ENCODE data around the gene KLK6.

The KLK6 gene

DNA sequence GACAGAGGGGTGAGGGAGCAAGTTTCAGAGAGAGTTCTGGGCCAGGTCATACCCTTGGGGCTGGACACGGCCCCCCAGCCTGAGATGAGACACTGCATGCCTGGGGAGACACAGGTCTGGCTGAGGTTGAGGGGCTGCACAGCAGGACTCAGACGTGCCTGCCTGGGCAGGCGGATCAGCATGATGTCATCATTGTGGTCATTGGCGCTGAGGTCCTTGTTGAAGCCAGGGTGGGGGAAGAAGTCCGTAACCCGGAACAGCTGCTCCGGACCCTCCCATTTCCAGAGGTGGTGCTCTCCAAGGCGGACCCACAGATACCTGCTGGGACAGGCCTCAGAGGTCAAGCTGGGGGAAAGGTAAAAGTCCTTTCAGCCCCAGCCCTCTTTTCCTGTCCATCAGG is 37.0 kb upstream of the KLK6 start:
- H3F3A ChIP-seq (ENCODE audit: insufficient read depth): no peaks in the 10 kb centered on the region
- no peak for TF ChIP-seq CTCF (IDR thresholded peaks at IDR 0.05; ENCODE audit: insufficient read depth, low read length, poor library complexity, severe bottlenecking)
- TF ChIP-seq EZH2phosphoT487 (conservative IDR thresholded peaks at IDR 0.05; ENCODE audit: low read length): no peak

DNA sequence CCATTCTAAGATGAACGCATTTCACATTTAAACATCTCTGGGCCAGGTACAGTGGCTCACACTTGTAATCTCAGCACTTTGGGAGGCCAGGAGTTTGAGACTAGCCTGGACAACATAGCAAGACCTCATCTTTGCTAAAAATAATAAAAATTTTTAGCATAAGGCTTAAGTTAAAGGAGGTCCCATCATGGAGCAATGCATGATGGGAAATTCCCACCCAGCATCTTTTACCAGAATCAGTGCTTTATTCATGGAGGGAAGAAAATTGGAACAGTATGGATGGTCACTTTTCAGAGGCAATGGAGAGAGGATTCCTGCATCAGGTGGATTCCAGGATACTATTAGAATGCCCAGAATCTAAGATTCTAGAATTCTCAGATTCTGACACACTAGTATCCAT is 35.9 kb upstream of the KLK6 start:
- H3K79me2 ChIP-seq (ENCODE audit: insufficient read depth, low read length): no peaks in the 10 kb centered on the region
- H2AFZ ChIP-seq (ENCODE audit: low read depth, low read length, severe bottlenecking): no peak overlapping the region
- TF ChIP-seq EZH2phosphoT487 (conservative IDR thresholded peaks at IDR 0.05; ENCODE audit: low read length): no peak
- TF ChIP-seq CTCF (IDR thresholded peaks at IDR 0.05; ENCODE audit: insufficient read depth, low read length, poor library complexity, severe bottlenecking): no peak
- no peaks in the 10 kb centered on the region for H3K9me3 ChIP-seq (ENCODE audit: insufficient read depth, low read length)
- H3K36me3 ChIP-seq (ENCODE audit: low read length): no peaks in the 10 kb centered on the region
- H3K9ac ChIP-seq (ENCODE audit: low read length): no peak overlapping the region
- no peak overlapping the region for H3K4me3 ChIP-seq (ENCODE audit: insufficient read depth, low read length, poor library complexity, severe bottlenecking)
- H3F3A ChIP-seq (ENCODE audit: insufficient read depth): no peaks in the 10 kb centered on the region
- H4K20me1 ChIP-seq (ENCODE audit: low read depth, low read length): no peaks in the 10 kb centered on the region
- H3K27ac ChIP-seq (ENCODE audit: low read depth, low read length): no peak overlapping the region
- no peak overlapping the region for H3K4me2 ChIP-seq (ENCODE audit: low read depth, low read length, poor library complexity, severe bottlenecking)
- H3K27me3 ChIP-seq (ENCODE audit: low read length): no peaks in the 10 kb centered on the region
- H3K9me2 ChIP-seq (replicated peaks; ENCODE audit: insufficient read depth, low read length): no peaks in the 10 kb centered on the region

More for the DNA sequence above, 37.0 kb upstream of the KLK6 start:
- no peak overlapping the region for H3K4me2 ChIP-seq (ENCODE audit: low read depth, low read length, poor library complexity, severe bottlenecking)
- H3K4me3 ChIP-seq (ENCODE audit: insufficient read depth, low read length, poor library complexity, severe bottlenecking): no peak overlapping the region
- H3K9me2 ChIP-seq (replicated peaks; ENCODE audit: insufficient read depth, low read length): no peaks in the 10 kb centered on the region
- H3K27ac ChIP-seq (ENCODE audit: low read depth, low read length): no peak overlapping the region
- no peaks in the 10 kb centered on the region for H3K79me2 ChIP-seq (ENCODE audit: insufficient read depth, low read length)
- H4K20me1 ChIP-seq (ENCODE audit: low read depth, low read length): no peaks in the 10 kb centered on the region
- no peaks in the 10 kb centered on the region for H3K27me3 ChIP-seq (ENCODE audit: low read length)
- H3K9me3 ChIP-seq (ENCODE audit: insufficient read depth, low read length): no peaks in the 10 kb centered on the region
- no peaks in the 10 kb centered on the region for H3K36me3 ChIP-seq (ENCODE audit: low read length)
- no peak overlapping the region for H3K9ac ChIP-seq (ENCODE audit: low read length)
- no peak overlapping the region for H2AFZ ChIP-seq (ENCODE audit: low read depth, low read length, severe bottlenecking)

DNA sequence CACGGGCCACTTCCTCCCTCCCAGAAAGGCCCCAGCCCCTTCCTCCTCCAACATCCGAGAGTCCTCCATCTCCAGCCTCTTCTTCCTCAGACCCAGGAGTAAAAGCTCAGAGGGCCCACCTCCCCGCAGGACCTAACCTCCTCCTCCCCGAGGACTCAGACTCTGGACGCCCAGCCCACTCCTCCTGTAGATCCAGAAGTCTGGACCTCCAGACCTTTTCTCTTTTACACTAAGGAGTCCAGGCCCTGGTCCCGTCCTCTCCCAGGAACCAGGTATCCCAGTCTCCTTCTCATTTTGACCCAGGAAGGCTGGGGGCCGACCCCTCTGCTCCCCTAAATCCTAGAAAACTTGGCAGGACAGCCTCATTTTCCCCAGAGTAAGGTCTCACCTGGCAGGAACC is 33.9 kb upstream of the KLK6 start:
- no peaks in the 10 kb centered on the region for H3K27me3 ChIP-seq (ENCODE audit: low read length)
- no peak overlapping the region for H3K27ac ChIP-seq (ENCODE audit: low read depth, low read length)
- H3K79me2 ChIP-seq (ENCODE audit: insufficient read depth, low read length): no peaks in the 10 kb centered on the region
- no peaks in the 10 kb centered on the region for H4K20me1 ChIP-seq (ENCODE audit: low read depth, low read length)
- no peaks in the 10 kb centered on the region for H3K9me2 ChIP-seq (replicated peaks; ENCODE audit: insufficient read depth, low read length)
- no peaks in the 10 kb centered on the region for H3K9me3 ChIP-seq (ENCODE audit: insufficient read depth, low read length)
- no peak overlapping the region for H3K4me3 ChIP-seq (ENCODE audit: insufficient read depth, low read length, poor library complexity, severe bottlenecking)
- no peak overlapping the region for H3K9ac ChIP-seq (ENCODE audit: low read length)
- no peak overlapping the region for H3K4me2 ChIP-seq (ENCODE audit: low read depth, low read length, poor library complexity, severe bottlenecking)
- H3K36me3 ChIP-seq (ENCODE audit: low read length): no peaks in the 10 kb centered on the region
- no peak for TF ChIP-seq EZH2phosphoT487 (conservative IDR thresholded peaks at IDR 0.05; ENCODE audit: low read length)
- no peak for TF ChIP-seq CTCF (IDR thresholded peaks at IDR 0.05; ENCODE audit: insufficient read depth, low read length, poor library complexity, severe bottlenecking)
- H3F3A ChIP-seq (ENCODE audit: insufficient read depth): no peaks in the 10 kb centered on the region
- no peak overlapping the region for H2AFZ ChIP-seq (ENCODE audit: low read depth, low read length, severe bottlenecking)
